GM21737 (cell line): ENCODE results near the gene SRRM4.

ENCODE experiments used
- ATAC-seq: cut with Tn5 transposase; IDR thresholded peaks from one replicate; pipeline ENCODE4 v1.9.1; 2021; ENCODE audit warnings: mild to moderate bottlenecking, moderate library complexity; ENCODE audit not compliant: unreplicated experiment

Gene SRRM4

GRCh38 chr12:119115296-119115905 is 134.1 kb downstream of the SRRM4 start:
- ATAC-seq = no peak

- no peak for ATAC-seq
These were observed 136.6 kb downstream of the SRRM4 start for GRCh38 chr12:119117936-119118335.

GRCh38 chr12:119118625-119119024 is 137.3 kb downstream of the SRRM4 start:
- ATAC-seq = no peak

- no peak for ATAC-seq
These were observed 140.7 kb downstream of the SRRM4 start for GRCh38 chr12:119122047-119122446.

- no peak for ATAC-seq
These were observed 141.4 kb downstream of the SRRM4 start for GRCh38 chr12:119122751-119123150.

GRCh38 chr12:119128527-119128926 is 147.2 kb downstream of the SRRM4 start:
- no peak for ATAC-seq

GRCh38 chr12:119129827-119130434 is 148.6 kb downstream of the SRRM4 start:
- no peak for ATAC-seq

GRCh38 chr12:119130523-119130922 is 149.2 kb downstream of the SRRM4 start:
- ATAC-seq = no peak

GRCh38 chr12:119134284-119135072 is 153.1 kb downstream of the SRRM4 start:
- ATAC-seq = no peak

GRCh38 chr12:119136811-119137410 is 155.6 kb downstream of the SRRM4 start:
- ATAC-seq = no peak

- ATAC-seq = no peak
These were observed 158.1 kb downstream of the SRRM4 start for GRCh38 chr12:119139448-119139847.

- ATAC-seq = no peak
These were observed 164.0 kb downstream of the SRRM4 start for GRCh38 chr12:119145367-119145766.

GRCh38 chr12:119147847-119148448 is 166.6 kb downstream of the SRRM4 start:
- no peak for ATAC-seq

GRCh38 chr12:119149270-119149669 is 167.9 kb downstream of the SRRM4 start:
- ATAC-seq = no peak

GRCh38 chr12:119151445-119152026 is 170.2 kb downstream of the SRRM4 start:
- no peak for ATAC-seq

GRCh38 chr12:119153477-119154434 is 172.4 kb downstream of the SRRM4 start:
- no peak for ATAC-seq

GRCh38 chr12:119154435-119154818 is 173.1 kb downstream of the SRRM4 start:
- ATAC-seq = no peak

GRCh38 chr12:119156401-119157044 is 175.2 kb downstream of the SRRM4 start:
- no peak for ATAC-seq

GRCh38 chr12:119157528-119157927 is 176.2 kb downstream of the SRRM4 start:
- ATAC-seq = no peak
